ENCODE data around the gene CDH4. TPM values are rescaled to one million over a fixed set of nuclear protein-coding genes. Genes with fewer than 3 reads are reported as not detected.

Gene CDH4
- total RNA-seq, 2 donors from 2014 or later: not detected

GRCh38 chr20:61924211-61924857 lies 672.3 kb downstream of the CDH4 start:
- no peak for DNase-seq (ENCODE audit: low spot score)
- no peaks in the 10 kb centered on the region for H3K9me3 ChIP-seq
- H3K4me1 ChIP-seq (ENCODE audit: control insufficient read depth in 1 of 2, low read depth in 2 of 2): no peaks in the 10 kb centered on the region
- ATAC-seq (ENCODE audit: insufficient number of reproducible peaks, low FRiP score, low read depth): no peak
- H3K36me3 ChIP-seq: no peaks in the 10 kb centered on the region
- no peak overlapping the region for H3K27ac ChIP-seq
- H3K4me3 ChIP-seq: no peak overlapping the region
- TF ChIP-seq CTCF (IDR thresholded peaks at IDR 0.05): no peak
- H3K27me3 ChIP-seq (replicated peaks; ENCODE audit: insufficient read depth): no peaks in the 10 kb centered on the region

- Histone ChIP-seq H3K27ac (no peak overlapping the region), H3K4me1 (ENCODE audit: control insufficient read depth in 1 of 2, low read depth in 2 of 2) (no peaks in the 10 kb centered on the region), H3K4me3 (no peak overlapping the region), H3K27me3 (replicated peaks; ENCODE audit: insufficient read depth) (no peaks in the 10 kb centered on the region), H3K9me3 (no peaks in the 10 kb centered on the region), H3K36me3 (no peaks in the 10 kb centered on the region)
- ATAC-seq (ENCODE audit: insufficient number of reproducible peaks, low FRiP score, low read depth) (no peak), DNase-seq (ENCODE audit: low spot score) (no peak)
- TF ChIP-seq CTCF (IDR thresholded peaks at IDR 0.05): no peak
Measured at GRCh38 chr20:61924858-61925554, 672.9 kb downstream of the CDH4 start.

- Histone ChIP-seq H3K36me3 (no peaks in the 10 kb centered on the region), H3K27me3 (replicated peaks; ENCODE audit: insufficient read depth) (no peaks in the 10 kb centered on the region), H3K27ac (no peak overlapping the region), H3K4me1 (ENCODE audit: control insufficient read depth in 1 of 2, low read depth in 2 of 2) (no peaks in the 10 kb centered on the region), H3K9me3 (no peaks in the 10 kb centered on the region), H3K4me3 (no peak overlapping the region)
- TF ChIP-seq CTCF (IDR thresholded peaks at IDR 0.05): no peak
- DNase-seq (ENCODE audit: low spot score) (no peak), ATAC-seq (ENCODE audit: insufficient number of reproducible peaks, low FRiP score, low read depth) (no peak)
Measured at GRCh38 chr20:61925555-61926252, 673.6 kb downstream of the CDH4 start.

GRCh38 chr20:61926253-61926613 lies 674.2 kb downstream of the CDH4 start:
- Histone ChIP-seq H3K36me3 (no peaks in the 10 kb centered on the region), H3K27me3 (replicated peaks; ENCODE audit: insufficient read depth) (no peaks in the 10 kb centered on the region), H3K9me3 (no peaks in the 10 kb centered on the region), H3K27ac (no peak overlapping the region), H3K4me3 (no peak overlapping the region), H3K4me1 (ENCODE audit: control insufficient read depth in 1 of 2, low read depth in 2 of 2) (no peaks in the 10 kb centered on the region)
- ATAC-seq (ENCODE audit: insufficient number of reproducible peaks, low FRiP score, low read depth) (no peak), DNase-seq (ENCODE audit: low spot score) (no peak)
- TF ChIP-seq CTCF (IDR thresholded peaks at IDR 0.05): no peak

GRCh38 chr20:61926796-61927192 lies 674.7 kb downstream of the CDH4 start:
- Histone ChIP-seq H3K27me3 (replicated peaks; ENCODE audit: insufficient read depth) (no peaks in the 10 kb centered on the region), H3K4me1 (ENCODE audit: control insufficient read depth in 1 of 2, low read depth in 2 of 2) (no peaks in the 10 kb centered on the region), H3K4me3 (no peak overlapping the region), H3K27ac (no peak overlapping the region), H3K9me3 (no peaks in the 10 kb centered on the region), H3K36me3 (no peaks in the 10 kb centered on the region)
- no peak for TF ChIP-seq CTCF (IDR thresholded peaks at IDR 0.05)
- no peak for ATAC-seq (ENCODE audit: insufficient number of reproducible peaks, low FRiP score, low read depth)
- no peak for DNase-seq (ENCODE audit: low spot score)
